HG03025 (cell line): ENCODE data around the gene VIPAS39.
A peak's percentile ranks its signal among the peaks of the same experiment; 100 is the strongest.

Experiments used
- ATAC-seq: cut with Tn5 transposase; IDR thresholded peaks from one replicate; pipeline ENCODE4 v1.9.1; 2021; ENCODE audit warnings: mild to moderate bottlenecking, moderate library complexity; ENCODE audit not compliant: unreplicated experiment, low FRiP score

Gene VIPAS39

DNA sequence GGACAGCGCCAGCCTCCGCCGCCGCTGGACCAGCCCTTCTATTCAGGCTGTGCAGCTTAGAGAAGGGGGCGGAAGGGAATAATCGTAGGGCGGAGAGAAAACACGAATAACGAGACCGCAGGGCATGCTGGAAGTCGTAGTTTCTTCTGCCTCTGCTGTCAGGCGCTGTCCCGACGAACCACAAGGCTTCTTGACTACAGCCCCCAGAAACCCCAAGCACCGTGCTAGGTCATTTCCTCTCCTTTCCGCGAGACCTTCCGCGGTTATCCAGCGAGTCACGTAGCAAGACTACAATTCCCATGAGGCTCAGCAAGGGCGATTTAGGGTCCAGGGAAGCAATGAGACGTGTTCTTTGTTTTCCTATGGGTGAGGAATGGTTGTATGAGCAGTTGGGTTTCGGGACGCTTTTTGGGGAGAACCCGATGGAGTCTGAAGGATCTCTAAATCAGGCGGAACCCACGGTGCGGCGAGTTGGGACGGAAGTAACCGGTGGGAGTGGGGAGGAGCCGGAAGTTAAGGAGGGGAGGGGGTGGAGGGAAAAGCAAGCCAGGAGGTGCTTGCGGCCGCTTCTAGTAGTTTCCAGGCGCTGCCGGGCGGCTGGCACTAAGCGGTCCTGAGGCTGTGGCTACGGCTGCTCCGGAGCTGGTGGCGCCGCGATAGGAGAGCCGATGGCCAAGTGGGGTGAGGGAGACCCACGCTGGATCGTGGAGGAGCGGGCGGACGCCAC is at the start of gene VIPAS39, which contains the start of gene AHSA1:
VIPAS39 (minus strand) TSS at position 80 of the 727 bp plus-strand sequence. CDS start 3,499 bp downstream, outside the sequence.
AHSA1 (plus strand) TSS at position 572 of the 727 bp plus-strand sequence; CDS start at position 669, 97 bp downstream.
- ATAC-seq = peak; percentile 89

DNA sequence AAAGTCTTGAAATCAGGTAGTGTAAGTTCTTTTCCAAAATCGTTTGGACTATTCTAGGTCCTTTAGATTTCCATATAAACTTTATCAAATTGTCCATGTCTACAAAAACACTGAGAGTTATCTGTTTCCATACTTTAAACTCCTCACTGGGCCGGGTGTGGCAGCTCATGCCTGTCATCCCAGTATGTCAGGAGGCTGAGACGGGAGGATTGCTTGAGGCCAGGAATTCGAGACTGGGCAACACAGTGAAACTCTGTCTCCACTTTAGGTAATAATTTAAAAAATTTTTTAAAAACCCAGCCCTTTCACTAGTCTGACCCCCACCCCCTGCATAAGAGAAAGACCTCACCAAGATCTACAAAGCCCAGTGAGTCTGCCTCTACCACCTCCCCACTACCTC is 47.6 kb upstream of the VIPAS39 start:
- no peak for ATAC-seq

DNA sequence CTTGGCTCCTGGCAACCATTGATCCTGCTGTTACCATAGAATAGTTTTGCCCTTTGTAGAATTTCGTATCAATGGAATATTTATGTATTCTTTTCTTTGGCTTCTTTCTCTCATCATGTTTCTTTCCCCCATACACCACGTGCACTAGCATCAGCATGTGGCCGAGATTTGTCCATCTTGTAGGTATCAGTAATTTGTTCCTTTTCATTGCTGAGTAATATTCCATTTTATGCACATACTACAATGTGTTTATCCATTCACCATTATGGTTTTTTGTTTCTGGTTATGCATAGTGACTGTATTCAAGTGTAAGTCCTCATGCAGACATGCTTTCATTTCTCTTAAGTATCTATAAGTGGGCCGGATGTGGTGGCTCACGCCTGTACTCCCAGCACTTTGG is 45.7 kb upstream of the VIPAS39 start:
- ATAC-seq = no peak

DNA sequence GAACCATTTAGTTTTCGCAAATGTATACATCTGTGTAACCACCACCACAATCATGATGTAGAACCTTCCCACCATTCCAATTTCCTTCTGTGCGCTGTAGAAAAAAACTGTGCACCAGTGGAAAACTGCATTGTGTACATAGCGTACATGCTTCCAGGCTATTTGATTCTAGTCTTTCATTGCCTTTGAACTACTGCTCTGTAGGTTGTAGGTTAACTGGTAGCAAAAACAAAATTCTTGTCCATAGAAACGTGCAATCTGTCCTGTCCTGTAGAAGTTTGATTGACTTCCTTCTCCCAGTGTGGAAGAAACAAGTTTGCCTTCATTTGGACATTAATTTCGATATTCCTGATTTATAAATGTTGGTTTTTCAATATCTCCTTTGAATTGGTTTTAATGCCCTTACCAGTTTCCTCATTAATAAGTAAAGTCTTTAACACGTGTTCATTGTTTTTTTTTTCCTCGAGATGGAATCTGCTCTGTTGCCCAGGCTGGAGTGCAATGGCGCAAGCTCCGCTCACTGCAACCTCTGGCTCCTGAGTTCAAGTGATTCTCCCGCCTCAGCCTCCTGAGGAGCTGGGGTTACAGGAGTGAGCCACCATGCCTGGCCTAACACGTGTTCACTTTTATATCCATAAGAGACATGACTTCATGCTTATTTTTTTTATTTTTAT is 44.8 kb upstream of the VIPAS39 start:
- no peak for ATAC-seq

DNA sequence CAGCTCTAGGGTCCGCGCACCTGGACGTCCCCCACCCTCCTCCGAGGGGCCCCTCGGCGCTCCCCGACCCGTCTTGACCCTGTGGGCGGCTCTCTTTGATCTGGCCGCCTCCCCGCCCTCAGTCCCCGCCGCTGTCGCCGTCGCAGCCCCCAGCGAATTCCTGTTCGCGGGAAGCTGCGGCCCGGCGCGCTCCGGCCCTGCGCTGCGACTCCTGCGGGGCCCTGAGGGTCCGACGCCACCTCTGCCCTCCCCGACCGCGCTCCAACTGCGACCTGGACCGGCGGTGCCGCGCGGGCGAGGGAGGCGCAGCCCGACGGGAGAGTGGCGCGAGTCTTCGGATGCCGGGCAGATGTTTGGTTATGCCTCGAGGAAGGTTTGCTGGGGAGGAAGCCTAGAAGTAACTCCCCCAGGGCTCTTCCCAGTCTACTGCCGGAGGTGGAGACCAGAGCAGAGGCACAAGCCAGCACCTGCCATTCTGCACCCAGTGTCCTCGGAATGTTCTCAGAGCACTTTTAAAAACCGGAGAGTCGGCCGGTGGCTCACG is 41.7 kb upstream of the VIPAS39 start:
- peak; percentile 20 for ATAC-seq

DNA sequence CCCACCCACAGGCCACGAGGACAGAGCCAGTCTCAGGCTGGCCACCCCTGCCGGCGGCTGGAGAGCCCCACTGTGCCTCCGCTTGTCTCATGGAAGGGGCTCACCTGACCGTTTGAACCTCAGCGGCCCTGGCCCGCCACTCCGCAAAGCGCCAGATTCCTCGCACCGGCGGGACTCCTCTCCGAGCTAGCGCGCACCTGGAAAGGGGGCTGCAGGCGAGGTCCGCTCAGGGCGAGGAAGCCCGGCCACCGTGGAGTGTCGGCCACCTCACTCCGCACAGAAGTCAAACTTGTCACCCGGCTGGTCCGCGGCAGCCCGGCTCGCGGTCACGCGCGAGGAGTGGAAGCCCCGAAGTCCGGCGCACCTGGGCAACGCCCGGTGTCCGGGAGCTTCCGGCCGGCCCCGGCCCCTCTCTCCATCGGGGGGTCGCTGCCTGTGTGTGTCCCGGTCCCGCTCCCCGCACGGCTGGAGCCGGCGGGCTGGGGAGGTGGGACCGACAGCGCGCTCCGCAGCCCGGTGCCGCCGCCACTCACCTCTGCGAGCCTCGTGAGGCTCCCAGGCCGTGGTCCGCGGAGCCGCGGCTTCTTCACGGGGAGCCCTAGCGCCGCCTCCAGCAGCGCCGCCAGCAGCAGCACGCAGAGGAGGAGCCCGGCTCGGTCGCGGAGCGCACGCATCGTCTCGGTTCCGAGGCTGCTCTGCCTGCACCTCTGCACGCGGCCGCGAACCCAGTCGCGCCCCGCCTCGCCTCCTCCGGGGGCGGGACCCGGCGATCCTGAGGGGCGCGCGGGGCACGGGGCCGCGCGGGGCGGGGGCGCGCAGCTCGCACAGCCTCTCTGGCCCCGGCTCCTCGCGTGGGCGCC is 40.9 kb upstream of the VIPAS39 start, which contains the start of gene ISM2:
ISM2 (minus strand) TSS at position 697 of the 860 bp plus-strand sequence; CDS start at position 674, 23 bp downstream.
- peak; percentile 66 for ATAC-seq

DNA sequence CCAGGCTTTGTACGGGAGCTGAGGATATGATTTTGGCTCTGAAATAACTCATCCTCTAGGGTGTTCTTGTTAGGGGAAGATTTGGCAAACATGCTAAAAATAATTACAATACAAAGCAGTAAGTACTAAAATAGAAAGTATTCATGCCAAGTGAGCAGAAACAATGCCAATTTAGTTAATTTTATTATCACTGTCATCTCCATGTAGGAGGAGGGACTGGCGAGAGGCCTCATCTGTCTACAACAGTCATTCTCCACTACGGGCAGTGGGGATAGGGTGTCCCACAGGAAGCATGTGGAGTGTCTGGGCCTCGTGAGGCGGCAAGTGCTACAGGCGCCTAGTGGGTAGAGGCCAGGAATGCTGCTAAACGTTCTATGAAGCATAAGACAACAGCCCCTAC is 37.9 kb upstream of the VIPAS39 start:
- ATAC-seq = no peak

DNA sequence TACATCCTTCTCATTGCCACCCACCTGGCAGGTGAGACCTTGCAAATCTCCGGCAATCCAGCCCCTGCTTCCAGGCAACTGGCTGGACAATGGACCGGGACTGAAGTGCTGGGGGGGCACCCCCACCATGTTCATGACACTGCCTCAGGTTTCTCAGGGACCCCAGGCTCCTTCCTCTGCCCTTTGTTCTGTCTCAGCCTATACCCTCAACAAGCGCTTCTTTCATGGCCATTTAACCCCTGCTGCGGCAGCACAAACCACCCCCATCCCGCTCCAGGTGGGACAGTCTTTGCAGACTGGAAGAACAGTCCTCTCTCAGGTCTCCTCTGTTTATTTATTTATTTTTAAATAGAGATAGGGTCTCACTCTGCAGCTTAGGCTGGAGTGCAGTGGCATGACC is 33.7 kb upstream of the VIPAS39 start:
- no peak for ATAC-seq

DNA sequence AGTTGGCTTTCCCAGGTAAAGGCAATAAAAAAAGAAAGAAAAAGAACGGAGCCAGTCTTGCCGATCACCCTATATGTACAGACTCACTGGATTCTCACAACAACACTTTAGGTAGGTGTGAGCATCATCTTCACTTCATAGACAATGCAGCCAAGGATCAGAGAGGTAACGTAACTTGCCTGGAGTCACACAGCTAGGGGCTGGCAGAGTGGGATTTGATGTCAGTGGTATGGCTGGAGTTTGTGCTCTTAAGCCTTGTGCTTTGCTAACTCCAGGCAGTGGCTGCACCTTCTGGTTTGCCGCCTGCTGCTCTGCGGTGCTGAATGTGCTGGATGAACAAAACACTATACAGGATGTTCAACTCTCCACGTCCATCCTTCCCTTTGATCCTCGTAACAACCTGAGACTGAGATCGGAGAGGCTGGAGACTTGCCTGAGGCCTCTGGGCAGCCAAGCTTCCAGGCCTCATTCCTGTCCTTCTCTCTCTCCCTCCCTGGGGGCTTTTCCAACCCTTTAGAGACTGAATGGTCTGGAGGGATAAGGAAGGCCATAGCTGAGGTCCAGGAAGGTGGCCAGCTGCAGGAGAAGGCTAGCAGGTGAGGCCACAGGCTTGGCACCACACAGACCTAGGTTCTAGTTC is 33.1 kb upstream of the VIPAS39 start:
- ATAC-seq = no peak

DNA sequence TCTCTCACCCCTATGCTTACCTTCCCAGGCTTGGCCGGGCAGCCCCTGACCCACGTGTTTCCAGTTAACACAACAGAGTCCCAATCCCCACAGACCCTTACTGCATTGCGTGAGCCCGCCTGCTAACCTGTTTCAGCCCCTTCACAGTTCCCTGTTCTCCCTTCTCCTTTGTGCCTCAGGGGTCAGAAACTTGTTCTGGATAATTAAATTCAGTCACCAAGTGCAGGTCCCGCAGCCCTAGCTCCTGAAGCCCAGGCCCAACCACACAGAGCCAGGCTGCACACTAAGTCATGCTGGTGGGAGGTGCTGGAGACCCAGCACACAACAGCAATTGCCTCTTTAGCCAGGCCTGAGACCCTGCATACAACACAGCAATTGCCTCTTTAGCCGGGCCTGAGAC is 31.6 kb upstream of the VIPAS39 start:
- ATAC-seq = no peak

DNA sequence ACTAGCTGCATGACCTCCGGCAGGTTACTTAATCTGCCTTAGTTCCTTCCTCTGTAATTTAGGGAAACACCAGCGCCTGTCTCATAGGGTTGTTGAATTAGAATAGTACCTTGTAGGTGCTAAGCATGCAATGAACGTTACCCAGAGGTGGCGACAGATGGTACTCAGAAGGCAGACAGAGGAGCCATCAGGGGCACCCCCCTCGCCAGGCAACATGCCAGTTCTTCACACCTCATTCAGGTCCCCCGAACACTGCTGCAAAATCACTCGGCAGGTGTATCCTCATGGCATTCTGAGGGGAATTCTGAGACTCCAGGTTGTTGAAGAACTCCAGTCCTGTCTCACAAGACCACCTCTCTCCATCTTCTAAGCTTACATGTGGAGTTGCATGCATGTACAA is 31.2 kb upstream of the VIPAS39 start:
- no peak for ATAC-seq

DNA sequence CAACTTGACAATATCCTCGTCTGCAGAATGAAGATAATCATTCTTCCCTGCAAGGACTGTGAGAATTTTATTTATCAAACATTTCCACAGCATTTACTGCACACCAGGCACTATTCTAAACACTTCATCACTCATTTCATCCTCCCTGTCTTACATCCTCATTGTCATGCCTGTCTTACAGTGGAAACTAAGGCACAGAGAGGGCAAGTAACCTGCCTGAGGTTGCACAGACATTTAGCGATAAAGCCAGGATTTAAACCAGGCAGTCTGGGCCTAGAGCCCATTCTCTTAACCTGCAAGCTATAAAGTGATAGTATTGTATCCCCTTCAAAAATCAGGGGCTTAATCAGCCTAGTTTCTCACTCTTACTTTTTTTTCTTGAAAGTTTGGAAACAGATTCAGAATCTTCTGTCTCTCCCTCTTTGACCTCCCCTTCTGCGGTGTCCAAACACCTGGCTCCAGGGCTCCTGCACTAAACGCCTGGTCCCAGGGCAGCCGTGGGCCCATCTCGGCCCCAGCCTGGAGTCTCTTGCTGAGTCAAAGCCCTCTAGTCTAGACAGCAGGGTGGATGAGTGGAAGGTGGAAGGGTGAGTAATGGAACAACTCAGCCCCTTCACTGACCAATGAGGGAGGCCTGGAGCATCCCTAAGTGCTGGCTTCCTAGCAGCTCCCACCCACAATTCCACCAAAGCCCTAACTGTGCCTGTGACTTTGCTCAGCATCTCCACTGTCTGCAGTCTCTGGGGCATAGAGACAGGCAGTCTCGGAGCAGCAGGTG is 28.7 kb upstream of the VIPAS39 start:
- ATAC-seq = no peak

DNA sequence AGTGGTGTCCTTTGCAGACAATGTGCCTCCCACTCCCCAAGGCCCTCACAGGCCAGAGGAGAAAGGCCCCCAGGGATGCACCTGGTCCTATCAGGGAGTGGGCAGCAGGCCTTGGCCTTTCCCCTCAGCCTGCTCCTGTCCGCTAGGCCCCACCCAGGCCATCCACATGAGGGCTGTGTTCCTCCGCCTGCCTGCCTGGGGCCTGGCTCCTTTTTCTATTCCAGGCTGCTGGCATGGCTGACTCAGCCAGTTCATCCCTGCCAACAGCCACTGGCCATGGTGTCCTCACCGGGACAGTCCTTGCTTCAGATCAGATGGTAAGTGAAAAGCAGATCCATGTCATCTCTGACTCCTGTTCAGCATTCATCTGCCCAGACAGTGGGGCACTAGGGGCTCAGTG is 27.9 kb upstream of the VIPAS39 start:
- ATAC-seq = no peak

DNA sequence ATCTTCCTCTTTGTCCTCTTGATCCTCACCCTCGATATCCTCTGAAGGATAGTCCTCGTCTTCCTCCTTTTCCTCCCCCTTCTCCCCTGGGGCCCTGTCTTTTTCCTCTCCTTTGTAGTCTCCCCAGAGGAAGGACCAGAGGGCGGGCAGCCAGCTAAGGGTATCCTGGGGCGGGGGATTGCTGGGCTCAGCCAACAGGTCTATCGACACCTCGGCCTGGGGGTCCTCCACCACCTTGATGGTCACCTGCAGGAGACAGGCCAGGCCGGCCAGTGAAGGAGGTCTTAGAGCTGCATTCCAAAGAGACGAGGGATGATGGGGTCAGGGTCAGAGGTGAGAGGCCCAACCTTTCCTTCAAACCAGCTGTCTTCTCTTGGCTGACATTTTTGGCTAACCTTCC is 25.0 kb upstream of the VIPAS39 start:
- ATAC-seq = no peak

DNA sequence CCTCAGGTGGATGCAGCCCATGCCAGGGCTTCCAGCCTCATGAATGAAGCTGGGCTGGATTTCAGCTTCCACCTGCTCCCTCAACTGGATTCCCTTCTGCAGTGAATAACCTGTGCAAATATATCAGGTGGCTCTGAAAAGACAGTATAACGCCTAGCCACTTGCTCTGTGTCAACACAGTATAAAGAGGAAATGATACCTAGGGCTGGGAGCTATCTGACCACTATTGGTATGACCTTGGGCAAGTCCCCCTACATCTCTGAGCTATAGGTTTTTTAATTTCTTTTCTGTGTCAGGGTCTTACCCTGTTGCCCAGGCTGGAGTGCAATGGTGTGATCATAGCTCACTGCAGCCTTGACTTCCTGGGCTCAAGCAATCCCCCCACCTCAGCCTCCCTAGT is 21.4 kb upstream of the VIPAS39 start:
- no peak for ATAC-seq

DNA sequence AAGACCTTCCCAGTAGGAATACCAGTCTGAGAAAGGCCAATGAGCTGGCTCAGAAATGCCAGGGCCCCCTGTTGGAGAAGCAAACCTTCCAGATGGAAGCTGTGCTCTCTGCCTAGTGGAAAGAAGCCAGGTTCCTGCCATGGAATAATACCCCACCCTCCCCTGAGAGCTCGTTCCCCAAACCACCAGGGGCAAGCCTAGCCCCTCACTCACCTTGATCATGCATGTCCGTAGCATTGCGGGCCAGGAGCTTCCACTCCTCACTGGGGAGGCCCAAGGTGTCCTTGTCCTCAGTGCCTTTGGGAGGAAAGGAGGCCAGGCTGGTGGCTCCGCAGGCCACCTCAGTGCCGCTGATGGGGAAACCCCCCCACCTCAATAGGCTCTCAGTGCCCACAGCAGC is 20.6 kb upstream of the VIPAS39 start:
- no peak for ATAC-seq

DNA sequence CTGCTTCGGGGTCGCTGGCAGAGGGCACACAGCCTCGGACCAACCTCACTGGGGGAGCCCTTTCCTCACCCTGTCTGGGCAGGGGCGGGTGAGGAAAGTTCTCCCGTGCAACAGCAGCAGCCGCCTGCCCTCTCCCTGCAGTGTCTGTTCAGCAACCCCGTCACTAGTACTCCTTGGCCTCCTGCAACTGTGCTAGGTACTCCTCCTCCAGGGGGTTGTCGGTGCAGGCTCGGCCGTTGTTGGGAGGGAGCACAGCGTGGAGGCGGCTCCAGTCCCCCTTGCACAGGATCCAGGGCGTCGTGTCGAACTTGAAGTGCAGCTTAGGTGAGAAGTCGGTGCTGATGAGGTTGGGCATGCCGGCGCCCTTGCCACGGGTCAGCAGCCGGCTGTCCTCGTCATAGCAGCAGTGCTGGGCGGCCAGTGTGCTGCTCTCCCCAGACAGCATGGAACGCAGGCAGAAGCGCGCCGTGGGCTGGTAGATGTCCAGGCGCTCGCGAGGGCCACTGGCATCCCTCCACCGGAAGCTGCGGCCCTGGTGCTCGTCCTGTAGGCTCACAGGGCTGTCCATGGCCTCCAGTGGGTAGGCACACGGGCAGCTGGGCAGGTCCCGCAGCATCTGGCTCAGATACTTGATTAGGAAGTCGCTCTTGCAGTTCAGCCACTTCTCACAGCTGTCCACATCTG is 18.2 kb upstream of the VIPAS39 start:
- no peak for ATAC-seq

DNA sequence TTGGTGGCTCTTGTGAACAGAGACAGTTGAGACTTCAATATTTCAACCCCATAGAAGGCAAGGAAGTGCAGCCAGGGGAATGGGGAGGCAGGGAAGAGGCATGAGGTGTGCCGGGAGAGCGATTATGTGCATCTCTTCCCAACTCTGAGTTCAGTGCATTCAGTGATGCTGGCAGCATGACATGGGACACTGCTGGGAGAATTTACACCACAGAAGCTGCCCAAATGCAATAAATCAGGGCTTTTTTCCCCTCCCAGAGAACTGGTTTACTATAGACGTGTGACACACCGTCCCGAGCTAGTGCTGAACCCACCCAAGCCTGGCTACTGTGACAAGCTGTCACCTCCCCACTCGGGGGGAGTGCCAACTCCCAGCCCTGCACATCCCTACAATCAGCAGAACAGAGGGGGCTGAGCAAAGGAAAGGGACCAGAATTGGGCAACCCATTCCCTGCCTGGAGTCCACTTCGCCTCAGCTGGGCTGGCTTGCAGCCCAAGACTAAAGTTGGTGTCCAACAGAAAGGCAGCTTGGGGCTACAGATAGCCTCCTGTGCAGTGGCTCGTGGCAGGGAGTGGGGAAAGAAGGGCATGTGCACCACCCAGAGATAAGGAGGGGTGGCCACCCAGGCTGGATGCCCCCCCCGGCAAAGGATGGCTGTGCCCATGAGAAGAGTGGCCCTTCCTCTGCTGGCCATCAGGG is 17.2 kb upstream of the VIPAS39 start:
- ATAC-seq = no peak
